ENCODE results near the gene TSPAN13.
A peak's percentile ranks its signal among the peaks of the same experiment; 100 is the strongest.

TSPAN13 gene

GRCh38 chr7:16739863-16740622, 13.5 kb upstream of the TSPAN13 start:
- Histone ChIP-seq H3K4me1 (ENCODE audit: control insufficient read depth, insufficient read depth, low read length) (no peaks in the 10 kb centered on the region; the same call in 1 of the 2 replicates), H3K27ac (ENCODE audit: low read length) (no peak overlapping the region), H3K36me3 (ENCODE audit: control insufficient read depth, insufficient read depth, low read length) (no peaks in the 10 kb centered on the region), H3K27me3 (ENCODE audit: control insufficient read depth, insufficient read depth, low read length) (no peaks in the 10 kb centered on the region), H3K9me3 (ENCODE audit: control insufficient read depth, insufficient read depth, low read length) (no peaks in the 10 kb centered on the region), H3K4me3 (ENCODE audit: low read length) (no peak overlapping the region)
- WGBS (ENCODE audit: insufficient coverage, insufficient read length): no CpG with 5 or more reads among the region's 6 CpGs
- no peak for DNase-seq (ENCODE audit: low read depth, low spot score)

GRCh38 chr7:16740623-16740953, 13.0 kb upstream of the TSPAN13 start:
- H3K4me1 ChIP-seq (ENCODE audit: control insufficient read depth, insufficient read depth, low read length): no peaks in the 10 kb centered on the region; the same call in 1 of the 2 replicates
- no peaks in the 10 kb centered on the region for H3K9me3 ChIP-seq (ENCODE audit: control insufficient read depth, insufficient read depth, low read length)
- no peaks in the 10 kb centered on the region for H3K36me3 ChIP-seq (ENCODE audit: control insufficient read depth, insufficient read depth, low read length)
- no peak overlapping the region for H3K27ac ChIP-seq (ENCODE audit: low read length)
- no CpG with 5 or more reads among the region's 3 CpGs for WGBS (ENCODE audit: insufficient coverage, insufficient read length)
- no peaks in the 10 kb centered on the region for H3K27me3 ChIP-seq (ENCODE audit: control insufficient read depth, insufficient read depth, low read length)
- DNase-seq (ENCODE audit: low read depth, low spot score): no peak
- H3K4me3 ChIP-seq (ENCODE audit: low read length): no peak overlapping the region

- WGBS (ENCODE audit: insufficient coverage, insufficient read length): no CpG with 5 or more reads among the region's 1 CpG
- Histone ChIP-seq H3K36me3 (ENCODE audit: control insufficient read depth, insufficient read depth, low read length) (no peaks in the 10 kb centered on the region), H3K27me3 (ENCODE audit: control insufficient read depth, insufficient read depth, low read length) (no peaks in the 10 kb centered on the region), H3K4me1 (ENCODE audit: control insufficient read depth, insufficient read depth, low read length) (no peaks in the 10 kb centered on the region; the same call in 1 of the 2 replicates), H3K9me3 (ENCODE audit: control insufficient read depth, insufficient read depth, low read length) (no peaks in the 10 kb centered on the region), H3K4me3 (ENCODE audit: low read length) (no peak overlapping the region), H3K27ac (ENCODE audit: low read length) (no peak overlapping the region)
- DNase-seq (ENCODE audit: low read depth, low spot score): no peak
Measured at GRCh38 chr7:16740996-16741395, 12.6 kb upstream of the TSPAN13 start.

- Histone ChIP-seq H3K36me3 (ENCODE audit: control insufficient read depth, insufficient read depth, low read length) (no peaks in the 10 kb centered on the region), H3K27ac (ENCODE audit: low read length) (no peak overlapping the region), H3K4me1 (ENCODE audit: control insufficient read depth, insufficient read depth, low read length) (no peaks in the 10 kb centered on the region; the same call in 1 of the 2 replicates), H3K27me3 (ENCODE audit: control insufficient read depth, insufficient read depth, low read length) (no peaks in the 10 kb centered on the region), H3K9me3 (ENCODE audit: control insufficient read depth, insufficient read depth, low read length) (no peaks in the 10 kb centered on the region), H3K4me3 (ENCODE audit: low read length) (no peak overlapping the region)
- WGBS (ENCODE audit: insufficient coverage, insufficient read length): no CpG with 5 or more reads among the region's 1 CpG
- DNase-seq (ENCODE audit: low read depth, low spot score): no peak
Measured at GRCh38 chr7:16741676-16742075, 11.9 kb upstream of the TSPAN13 start.

DNA sequence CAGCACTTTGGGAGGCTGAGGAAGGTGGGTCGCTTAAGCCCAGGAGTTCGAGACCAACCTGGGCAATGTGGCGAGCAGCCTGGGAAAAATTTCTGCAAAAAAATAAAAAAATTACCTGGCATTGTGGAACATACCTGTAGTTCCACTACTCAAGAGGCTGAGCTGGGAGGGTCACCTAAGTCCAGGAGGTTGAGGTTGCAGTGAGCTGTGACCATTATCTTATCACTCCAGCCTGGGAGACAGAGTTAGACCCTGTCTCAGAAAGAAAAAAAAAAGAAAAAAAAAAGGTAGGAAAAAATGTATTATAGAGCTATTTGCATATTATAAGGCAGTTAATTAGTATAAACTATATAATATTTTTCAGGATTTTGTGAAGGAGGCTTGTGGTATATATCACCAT, 11.0 kb upstream of the TSPAN13 start:
- Histone ChIP-seq H3K27me3 (ENCODE audit: control insufficient read depth, insufficient read depth, low read length) (no peaks in the 10 kb centered on the region), H3K36me3 (ENCODE audit: control insufficient read depth, insufficient read depth, low read length) (no peaks in the 10 kb centered on the region), H3K4me1 (ENCODE audit: control insufficient read depth, insufficient read depth, low read length) (no peaks in the 10 kb centered on the region; the same call in 1 of the 2 replicates), H3K27ac (ENCODE audit: low read length) (no peak overlapping the region), H3K9me3 (ENCODE audit: control insufficient read depth, insufficient read depth, low read length) (no peaks in the 10 kb centered on the region), H3K4me3 (ENCODE audit: low read length) (no peak overlapping the region)
- no CpG with 5 or more reads among the region's 3 CpGs for WGBS (ENCODE audit: insufficient coverage, insufficient read length)
- DNase-seq (ENCODE audit: low read depth, low spot score): no peak

DNA sequence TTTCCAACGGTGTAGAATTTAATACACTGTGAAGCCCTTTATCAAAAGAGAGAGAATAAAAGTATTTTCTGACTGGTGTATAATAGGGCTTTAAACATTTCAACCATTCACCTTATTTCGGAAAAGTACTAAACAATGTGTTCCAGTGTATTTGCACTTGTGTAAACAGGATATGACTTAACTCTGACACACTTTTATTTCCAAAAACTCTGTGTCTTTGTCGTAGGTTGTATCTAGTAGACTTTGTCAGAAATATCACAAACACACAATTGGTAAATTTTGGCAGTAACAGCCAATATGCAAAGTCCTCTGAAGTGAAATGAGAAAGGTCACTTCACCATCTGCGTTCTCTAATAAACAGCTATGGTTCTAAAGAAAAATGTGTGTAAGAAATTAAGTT, 10.3 kb upstream of the TSPAN13 start:
- no peak overlapping the region for H3K27ac ChIP-seq (ENCODE audit: low read length)
- H3K4me3 ChIP-seq (ENCODE audit: low read length): no peak overlapping the region
- no peaks in the 10 kb centered on the region for H3K27me3 ChIP-seq (ENCODE audit: control insufficient read depth, insufficient read depth, low read length)
- H3K9me3 ChIP-seq (ENCODE audit: control insufficient read depth, insufficient read depth, low read length): no peaks in the 10 kb centered on the region
- WGBS (ENCODE audit: insufficient coverage, insufficient read length): no CpG with 5 or more reads among the region's 4 CpGs
- no peaks in the 10 kb centered on the region for H3K36me3 ChIP-seq (ENCODE audit: control insufficient read depth, insufficient read depth, low read length)
- no peaks in the 10 kb centered on the region; the same call in 1 of the 2 replicates for H3K4me1 ChIP-seq (ENCODE audit: control insufficient read depth, insufficient read depth, low read length)
- no peak for DNase-seq (ENCODE audit: low read depth, low spot score)

DNA sequence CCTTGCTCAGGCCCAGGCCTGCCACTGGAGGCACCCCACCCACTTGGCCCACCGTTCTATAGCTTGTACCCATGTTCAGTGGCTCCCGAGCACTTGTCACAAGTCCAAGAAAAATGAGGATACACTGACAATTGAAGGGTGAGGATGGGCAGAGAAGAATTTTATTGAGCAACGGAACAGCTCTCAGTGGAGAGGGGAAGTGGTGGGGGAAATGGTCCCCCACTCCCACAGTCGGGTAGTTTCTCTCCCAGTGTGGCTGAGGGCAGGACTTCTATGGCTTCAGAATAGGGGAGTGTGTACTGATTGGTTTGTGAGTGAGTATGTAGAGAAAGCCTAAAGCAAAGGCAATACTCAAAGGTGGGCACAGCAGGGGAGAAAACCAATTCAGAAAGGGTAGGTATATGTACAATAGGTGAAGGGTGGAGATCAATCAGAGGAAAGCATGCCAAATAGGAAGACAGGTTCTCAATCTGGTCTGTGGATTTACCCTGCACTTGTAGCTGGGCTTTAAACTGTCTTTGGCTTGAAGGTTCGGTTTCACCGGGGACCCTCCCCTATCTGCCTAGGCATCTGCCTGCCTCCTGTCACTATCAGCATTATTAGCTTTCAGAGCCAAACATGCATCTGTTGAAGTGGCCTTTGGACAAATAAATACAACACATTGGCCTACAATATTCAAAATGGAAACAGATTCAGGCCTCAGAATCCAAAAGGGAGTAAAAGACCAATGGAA, 8.9 kb upstream of the TSPAN13 start:
- Histone ChIP-seq H3K4me3 (ENCODE audit: low read length) (no peak overlapping the region), H3K9me3 (ENCODE audit: control insufficient read depth, insufficient read depth, low read length) (no peaks in the 10 kb centered on the region), H3K4me1 (ENCODE audit: control insufficient read depth, insufficient read depth, low read length) (no peaks in the 10 kb centered on the region; the same call in 1 of the 2 replicates), H3K36me3 (ENCODE audit: control insufficient read depth, insufficient read depth, low read length) (no peaks in the 10 kb centered on the region), H3K27me3 (ENCODE audit: control insufficient read depth, insufficient read depth, low read length) (no peaks in the 10 kb centered on the region), H3K27ac (ENCODE audit: low read length) (no peak overlapping the region)
- DNase-seq (ENCODE audit: low read depth, low spot score): no peak
- no CpG with 5 or more reads among the region's 6 CpGs for WGBS (ENCODE audit: insufficient coverage, insufficient read length)

DNA sequence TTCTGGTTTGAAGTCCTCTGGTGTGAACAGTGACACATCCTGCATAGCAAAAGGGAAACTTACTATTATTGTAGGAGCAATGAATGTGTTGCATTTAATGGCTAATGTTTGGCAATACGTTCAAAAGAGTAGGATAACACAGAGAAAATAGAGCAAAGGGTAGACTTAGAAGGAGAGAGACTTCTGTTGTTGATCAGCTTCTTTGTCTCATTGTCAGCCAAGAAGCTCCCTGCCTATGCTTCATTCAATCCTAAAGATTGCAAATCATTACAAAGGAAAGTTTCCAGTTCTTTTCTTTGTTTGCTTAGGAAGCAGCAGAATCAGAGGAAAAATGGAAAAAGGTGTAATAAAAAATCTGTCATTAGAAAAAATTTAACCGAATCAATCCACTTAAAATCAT, 7.9 kb upstream of the TSPAN13 start:
- no CpG with 5 or more reads among the region's 2 CpGs for WGBS (ENCODE audit: insufficient coverage, insufficient read length)
- no peaks in the 10 kb centered on the region for H3K27me3 ChIP-seq (ENCODE audit: control insufficient read depth, insufficient read depth, low read length)
- no peaks in the 10 kb centered on the region for H3K9me3 ChIP-seq (ENCODE audit: control insufficient read depth, insufficient read depth, low read length)
- no peak overlapping the region for H3K4me3 ChIP-seq (ENCODE audit: low read length)
- no peak for DNase-seq (ENCODE audit: low read depth, low spot score)
- no peaks in the 10 kb centered on the region; the same call in 1 of the 2 replicates for H3K4me1 ChIP-seq (ENCODE audit: control insufficient read depth, insufficient read depth, low read length)
- H3K27ac ChIP-seq (ENCODE audit: low read length): no peak overlapping the region
- H3K36me3 ChIP-seq (ENCODE audit: control insufficient read depth, insufficient read depth, low read length): no peaks in the 10 kb centered on the region

GRCh38 chr7:16747102-16747501, 6.5 kb upstream of the TSPAN13 start:
- Histone ChIP-seq H3K27ac (ENCODE audit: low read length) (no peak overlapping the region), H3K4me3 (ENCODE audit: low read length) (no peak overlapping the region), H3K4me1 (ENCODE audit: control insufficient read depth, insufficient read depth, low read length) (no peaks in the 10 kb centered on the region; the same call in 1 of the 2 replicates), H3K36me3 (ENCODE audit: control insufficient read depth, insufficient read depth, low read length) (no peaks in the 10 kb centered on the region), H3K9me3 (ENCODE audit: control insufficient read depth, insufficient read depth, low read length) (no peaks in the 10 kb centered on the region), H3K27me3 (ENCODE audit: control insufficient read depth, insufficient read depth, low read length) (no peaks in the 10 kb centered on the region)
- DNase-seq (ENCODE audit: low read depth, low spot score): no peak
- WGBS (ENCODE audit: insufficient coverage, insufficient read length): no CpG with 5 or more reads among the region's 1 CpG

DNA sequence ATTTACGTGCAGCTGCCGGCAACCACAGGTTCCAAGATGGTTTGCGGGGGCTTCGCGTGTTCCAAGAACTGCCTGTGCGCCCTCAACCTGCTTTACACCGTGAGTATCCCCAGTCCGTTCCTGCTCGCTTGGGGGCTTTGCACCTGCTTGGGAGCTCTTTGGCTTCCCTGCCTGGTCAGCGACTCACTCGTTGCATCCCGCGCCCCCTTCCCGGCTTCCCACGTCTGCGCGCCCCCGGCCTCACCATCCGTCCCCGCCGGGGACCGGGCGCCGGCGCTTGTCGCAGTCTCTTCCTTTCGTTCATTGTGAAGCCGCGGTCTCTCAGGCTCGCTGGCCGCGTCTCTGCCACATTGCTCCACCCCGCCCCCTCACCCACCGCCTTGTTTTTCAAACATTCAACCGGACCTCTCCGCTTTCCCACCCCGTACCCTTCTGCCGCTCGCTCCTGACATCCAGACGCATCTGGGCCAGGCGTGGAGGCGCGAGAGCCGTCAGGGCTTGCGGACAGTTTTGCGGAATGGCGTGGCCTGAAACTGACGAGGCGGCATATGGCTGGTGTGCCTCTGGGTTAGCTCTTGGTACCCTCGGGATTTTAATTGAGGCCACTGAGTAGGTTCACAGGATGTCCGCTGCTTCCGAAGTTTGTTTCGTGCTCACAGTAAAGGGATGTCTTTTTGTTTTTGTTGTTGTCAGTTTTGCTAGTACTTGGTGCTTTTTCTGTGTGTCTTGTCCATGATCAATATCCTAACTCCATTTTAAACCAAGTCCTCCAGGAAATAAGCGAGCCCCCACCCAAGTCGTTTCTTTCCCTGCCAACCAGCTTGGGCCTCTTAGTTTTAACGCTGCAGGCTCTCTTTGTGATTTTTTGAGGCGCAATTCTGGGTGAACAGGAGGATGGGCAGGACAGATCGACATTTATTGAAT, 639 bp downstream of the TSPAN13 start:
- no peak overlapping the region for H3K27ac ChIP-seq (ENCODE audit: low read length)
- no peaks in the 10 kb centered on the region for H3K27me3 ChIP-seq (ENCODE audit: control insufficient read depth, insufficient read depth, low read length)
- no CpG with 5 or more reads among the region's 58 CpGs for WGBS (ENCODE audit: insufficient coverage, insufficient read length)
- no peaks in the 10 kb centered on the region for H3K9me3 ChIP-seq (ENCODE audit: control insufficient read depth, insufficient read depth, low read length)
- no peaks in the 10 kb centered on the region for H3K36me3 ChIP-seq (ENCODE audit: control insufficient read depth, insufficient read depth, low read length)
- no peaks in the 10 kb centered on the region for H3K4me1 ChIP-seq (ENCODE audit: control insufficient read depth, insufficient read depth, low read length)
- H3K4me3 ChIP-seq (ENCODE audit: low read length): peak overlapping the region; percentile 55
- DNase-seq (ENCODE audit: low read depth, low spot score): no peak

Measured in iPS DF 6.9 (cell line).